H1 (cell line): ENCODE data around the gene UBE4B. TPM values are rescaled to one million over a fixed set of nuclear protein-coding genes. Genes with fewer than 3 reads are reported as not detected.

ENCODE experiments used
- CHD2 ChIP-seq: IDR thresholded peaks from 2 replicates; pipeline ENCODE4 v1.6.1; 2012; ENCODE audit warnings: low read length, improper control_type of control experiment
- KDM4A ChIP-seq: IDR thresholded peaks from one replicate; pipeline ENCODE4 v1.7.1; 2012; ENCODE audit warnings: low read depth, mild to moderate bottlenecking, moderate library complexity, low read length, inconsistent platforms; ENCODE audit not compliant: severe bottlenecking
- KDM5A ChIP-seq: fragments of 200-600 bp; IDR thresholded peaks from 2 replicates; pipeline ENCODE4 v1.7.1; 2012; ENCODE audit warnings: mild to moderate bottlenecking, low read length, inconsistent platforms, mixed read lengths
- POLR2A ChIP-seq, 2 experiments: IDR thresholded peaks; 1 replicate in 1 of 2; 2 replicates in 1 of 2; pipeline ENCODE4 v1.6.1; 2011; ENCODE audit warnings: low read depth in 2 of 2, low read length in 2 of 2, mild to moderate bottlenecking in 2 of 2; ENCODE audit errors: control extremely low read depth in 1 of 2
- POLR2AphosphoS5 ChIP-seq: IDR thresholded peaks from 2 replicates; pipeline ENCODE4 v1.6.1; 2011; ENCODE audit warnings: low read depth, low read length
- RAD21 ChIP-seq, 2 experiments: IDR thresholded peaks in 1 of 2; conservative IDR thresholded peaks in 1 of 2; 2 replicates each; pipeline ENCODE4 v1.6.1; 2011; ENCODE audit warnings: low read depth in 2 of 2, low read length in 2 of 2, improper control_type of control experiment in 1 of 2, inconsistent platforms in 1 of 2, mild to moderate bottlenecking in 1 of 2, moderate library complexity in 1 of 2
- TBP ChIP-seq: IDR thresholded peaks from 2 replicates; pipeline ENCODE4 v1.6.1; 2011; ENCODE audit warnings: low read depth, low read length, improper control_type of control experiment
- polyA plus RNA-seq, 7 experiments: library from polyadenylated mRNA; depleted of rRNA in 3 of 7; stranded (reverse) in 5 of 7; unstranded in 2 of 7; fragments of >200 nt in 5 of 7; fragments of 200-250 nt in 2 of 7; gene quantifications; 1 replicate in 5 of 7; 2 replicates in 1 of 7; 4 replicates in 1 of 7; pipeline versions ENCODE4 v1.2.1 to v1.2.3, GENCODE V29; 2011 to 2013; ENCODE audit warnings: missing spikeins in 2 of 7, mixed read lengths in 2 of 7
- total RNA-seq: library from RNA; stranded (reverse); fragmentation: NEBNext Ultra II Directional; extraction: Animal tissue kit (Norgen Biotek cat#: 25700); gene quantifications from 2 replicates; pipeline ENCODE4 v1.2.1, GENCODE V29; 2021

The UBE4B gene
- total and polyA plus RNA-seq, 2 of the 8 experiments (the other 6 are each of a cell fraction or from before 2014, with no cell fraction given) = 24.5 to 90.1 TPM

DNA sequence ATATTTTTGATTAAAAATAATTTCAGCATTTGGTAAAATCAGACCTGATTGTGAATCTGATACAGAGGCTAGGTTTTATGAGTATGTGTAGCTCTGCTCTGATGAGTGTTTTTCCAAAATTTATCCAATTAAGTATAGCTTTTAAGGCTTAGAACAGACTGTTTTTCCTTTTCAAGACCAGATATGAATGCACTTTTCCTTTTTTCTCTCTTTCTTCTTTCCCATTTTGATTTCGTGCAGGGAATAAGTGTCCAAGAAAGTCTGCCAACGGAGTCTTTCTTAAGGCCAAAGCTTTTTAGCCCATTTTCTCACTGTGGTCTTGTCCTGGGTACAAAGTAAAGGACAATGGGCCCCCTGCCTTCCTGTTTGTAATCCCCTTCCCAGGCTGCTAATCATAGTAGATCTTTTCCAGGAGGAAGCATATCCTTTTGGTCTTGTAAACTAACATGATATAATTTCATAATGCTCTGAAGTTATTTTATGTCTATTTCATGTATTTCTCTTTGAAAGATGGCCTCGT lies 180.5 kb downstream of the UBE4B start (continued):
- TF ChIP-seq RAD21 (IDR thresholded peaks at IDR 0.05 in 1 of 2, conservative IDR thresholded peaks at IDR 0.05 in 1 of 2; ENCODE audit: low read depth in 2 of 2, low read length in 2 of 2) = no peak
- TF ChIP-seq POLR2A (IDR thresholded peaks at IDR 0.05; ENCODE audit: control extremely low read depth in 1 of 2, low read depth in 2 of 2, low read length in 2 of 2) = no peak
- TF ChIP-seq POLR2AphosphoS5 = no peak
- no peak for TF ChIP-seq CHD2
- TF ChIP-seq KDM5A = no peak
- TF ChIP-seq TBP = no peak
- no peak for TF ChIP-seq KDM4A
